SK-N-SH (cell line): ENCODE measurements around the gene COLQ. TPM values are rescaled to one million over a fixed set of nuclear protein-coding genes. Genes with fewer than 3 reads are reported as not detected.
A peak's percentile ranks its signal among the peaks of the same experiment; 100 is the strongest.

Experiments
- CTCF ChIA-PET: fragments of 300-600, 350-600 bp; formaldehyde crosslinking; extraction: SDS; loops from one replicate; lab custom pipeline; 2021; lab: Yijun Ruan, JAX
- POLR2A ChIA-PET: fragments of 350-600 bp; sonication (Branson Sonifier 250); formaldehyde crosslinking; extraction: SDS; loops from one replicate; lab custom pipeline; 2020; ENCODE audit warnings: antibody characterized with exemption, inconsistent platforms; lab: Yijun Ruan, JAX
- DNase-seq: peaks from one replicate; pipeline ENCODE4 v3.0.0; 2012
- H2AFZ ChIP-seq: fragments of 200-600 bp; sonication (generic); 2 replicates; pipeline ENCODE4 v1.8.1; 2016; ENCODE audit warnings: antibody characterized with exemption, mild to moderate bottlenecking, low read depth
- H3F3A ChIP-seq: fragments of 200-600 bp; sonication (generic); replicated peaks from 2 replicates; pipeline ENCODE3; 2016; ENCODE audit warnings: antibody characterized with exemption, mild to moderate bottlenecking; ENCODE audit not compliant: insufficient read depth
- H3K27ac ChIP-seq, 2 experiments: fragments of 200-500 bp in 1 of 2; fragments of 200-600 bp in 1 of 2; sonication (Bioruptor generic) in 1 of 2; sonication (generic), shearing (Covaris generic) in 1 of 2; 2 replicates each; pipeline versions ENCODE4 v1.5.1 to v1.6.1; 2014 to 2016; ENCODE audit warnings: low read depth in 2 of 2, inconsistent platforms in 1 of 2, low read length in 1 of 2, mild to moderate bottlenecking in 1 of 2, mixed read lengths in 1 of 2
- H3K27me3 ChIP-seq: fragments of 200-600 bp; sonication (generic), shearing (Covaris generic); 2 replicates; pipeline ENCODE4 v1.6.1; 2016; ENCODE audit warnings: mixed run types; ENCODE audit not compliant: insufficient read depth
- H3K36me3 ChIP-seq, 2 experiments: fragments of 200-500 bp in 1 of 2; fragments of 200-600 bp in 1 of 2; sonication (Bioruptor generic) in 1 of 2; sonication (generic) in 1 of 2; replicated peaks in 1 of 2; 2 replicates each; pipeline versions ENCODE3 to v1.5.1; 2014 to 2016; ENCODE audit warnings: low read length in 1 of 2, mild to moderate bottlenecking in 1 of 2; ENCODE audit not compliant: insufficient read depth in 2 of 2, control insufficient read depth in 1 of 2
- H3K4me1 ChIP-seq, 2 experiments: fragments of 200-500 bp in 1 of 2; fragments of 200-600 bp in 1 of 2; sonication (Bioruptor generic) in 1 of 2; sonication (generic), shearing (Covaris generic) in 1 of 2; 2 replicates each; pipeline versions ENCODE4 v1.5.1 to v1.6.1; 2014 to 2016; ENCODE audit warnings: low read depth in 1 of 2, low read length in 1 of 2, mixed run types in 1 of 2; ENCODE audit not compliant: insufficient read depth in 2 of 2, control insufficient read depth in 1 of 2
- H3K4me2 ChIP-seq: fragments of 200-600 bp; sonication (generic), shearing (Covaris generic); 2 replicates; pipeline ENCODE4 v1.6.1; 2017; ENCODE audit warnings: mixed run types
- H3K4me3 ChIP-seq, 2 experiments: fragments of 200-500 bp in 1 of 2; fragments of 200-600 bp in 1 of 2; sonication (Bioruptor generic) in 1 of 2; sonication (generic), shearing (Covaris generic) in 1 of 2; 2 replicates each; pipeline versions ENCODE4 v1.5.1 to v1.8.1; 2014 to 2016; ENCODE audit warnings: low read depth in 2 of 2, inconsistent platforms in 1 of 2, low read length in 1 of 2, mild to moderate bottlenecking in 1 of 2, mixed read lengths in 1 of 2, moderate library complexity in 1 of 2
- H3K79me2 ChIP-seq: fragments of 200-600 bp; sonication (generic); 2 replicates; pipeline ENCODE4 v1.8.1; 2017; ENCODE audit warnings: mild to moderate bottlenecking; ENCODE audit not compliant: insufficient read depth
- H3K9ac ChIP-seq: fragments of 200-600 bp; sonication (generic); 2 replicates; pipeline ENCODE4 v1.6.1; 2017; ENCODE audit warnings: mixed run types
- H3K9me2 ChIP-seq: fragments of 200-600 bp; sonication (generic); 2 replicates; pipeline ENCODE4 v1.6.1; 2017; ENCODE audit warnings: mixed run types
- H3K9me3 ChIP-seq: fragments of 200-600 bp; sonication (generic); 2 replicates; pipeline ENCODE4 v1.6.1; 2017; ENCODE audit warnings: mixed run types, mild to moderate bottlenecking, moderate library complexity
- H4K20me1 ChIP-seq: fragments of 200-600 bp; sonication (generic); 2 replicates; pipeline ENCODE4 v1.6.1; 2017; ENCODE audit warnings: mild to moderate bottlenecking, mixed run types; ENCODE audit not compliant: insufficient read depth
- ELF1 ChIP-seq: IDR thresholded peaks from 2 replicates; pipeline ENCODE4 v1.4.0; 2012
- EP300 ChIP-seq, 2 experiments: IDR thresholded peaks; 2 replicates each; pipeline versions ENCODE4 v1.4.0 to v1.6.1; 2012; ENCODE audit warnings: borderline replicate concordance in 1 of 2, low read depth in 1 of 2, low read length in 1 of 2
- GATA2 ChIP-seq: sonication (generic); formaldehyde crosslinking; IDR thresholded peaks from 2 replicates; pipeline ENCODE4 v1.5.0; 2020; ENCODE audit warnings: mild to moderate bottlenecking, missing genetic modification reagents
- NRF1 ChIP-seq: IDR thresholded peaks from 2 replicates; pipeline ENCODE4 v1.6.1; 2012; ENCODE audit warnings: low read depth, mild to moderate bottlenecking, low read length
- POLR2AphosphoS5 ChIP-seq: IDR thresholded peaks from 2 replicates; pipeline ENCODE4 v1.6.1; 2012; ENCODE audit warnings: low read depth, low read length
- RCOR1 ChIP-seq: fragments of 150-350 bp; IDR thresholded peaks from 2 replicates; pipeline ENCODE4 v1.6.1; 2017; ENCODE audit warnings: antibody characterized with exemption, low read length
- SMC3 ChIP-seq: IDR thresholded peaks from 2 replicates; pipeline ENCODE4 v1.6.1; 2012; ENCODE audit warnings: low read depth, low read length, improper control_type of control experiment
- YY1 ChIP-seq: IDR thresholded peaks from 2 replicates; pipeline ENCODE4 v1.4.0; 2012; ENCODE audit warnings: low read depth, mild to moderate bottlenecking
- WGBS: methylation state at CpG from one replicate; pipeline ENCODE4 v1.1.6; 2017; ENCODE audit warnings: low lambda C conversion rate; 5-methylcytosine and 5-hydroxymethylcytosine counted together
- polyA plus RNA-seq, 3 experiments: library from polyadenylated mRNA; depleted of rRNA; stranded (reverse); fragments of >200 nt; gene quantifications; 2 replicates each; pipeline ENCODE4 v1.2.3, GENCODE V29; 2012
- TF ChIP-seq, protein P1 (sequence below): fragments of 200-600 bp; sonication (generic); IDR thresholded peaks from 2 replicates; pipeline ENCODE4 v1.6.1; 2017; ENCODE audit warnings: antibody characterized with exemption, mild to moderate bottlenecking, moderate library complexity
- TF ChIP-seq, protein P2 (sequence below): IDR thresholded peaks from 2 replicates; pipeline ENCODE4 v1.4.0; 2012; ENCODE audit warnings: low read depth, borderline replicate concordance
- TF ChIP-seq, protein P3 (sequence below): fragments of 150-350 bp; IDR thresholded peaks from 2 replicates; pipeline ENCODE4 v1.6.1; 2016; ENCODE audit warnings: mild to moderate bottlenecking, low read depth, low read length

The COLQ gene
- polyA plus RNA-seq, 1 of the 3 experiments (the other 2 are of a cell fraction) = 1.5 TPM

DNA sequence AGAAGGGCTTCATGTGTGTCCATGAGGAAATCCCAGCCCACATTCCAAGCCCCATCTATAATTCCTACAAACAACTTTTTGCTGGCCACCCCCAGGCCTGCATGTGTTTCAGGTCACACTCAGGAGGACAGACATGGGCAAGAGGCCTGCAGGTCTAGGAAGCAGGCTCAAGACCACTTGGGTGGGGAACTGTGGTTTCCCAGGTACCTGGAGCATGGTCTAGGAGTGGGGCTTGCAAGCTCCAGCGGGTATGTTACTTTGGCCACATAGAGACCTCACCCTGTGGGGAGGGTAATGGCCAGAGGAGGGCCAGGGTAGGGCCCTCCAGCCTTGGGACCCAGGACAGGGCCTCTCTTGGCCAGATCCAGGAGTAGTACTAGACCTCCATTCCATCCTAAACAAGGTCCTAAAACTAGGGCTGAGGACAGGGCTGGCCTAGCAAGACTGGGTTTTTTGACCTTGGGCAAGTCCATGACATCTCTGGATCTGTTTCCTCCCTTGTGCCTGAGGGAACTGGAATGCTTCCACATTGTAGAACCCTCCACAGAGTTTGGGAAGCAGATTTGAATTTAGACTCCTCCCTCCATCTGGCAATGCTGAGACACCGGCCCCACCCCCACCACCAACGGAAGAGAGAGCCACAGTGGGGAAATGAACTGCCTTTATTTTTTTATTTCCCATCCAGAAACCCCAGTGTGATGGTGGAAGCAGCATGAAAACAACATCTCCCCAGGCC, 71.8 kb downstream of the COLQ start:
- no peaks in the 10 kb centered on the region for H4K20me1 ChIP-seq
- no peaks in the 10 kb centered on the region for H3F3A ChIP-seq
- no peak overlapping the region for H3K9ac ChIP-seq
- no peaks in the 10 kb centered on the region for H3K9me2 ChIP-seq
- H3K36me3 ChIP-seq = no peaks in the 10 kb centered on the region
- H3K9me3 ChIP-seq = no peaks in the 10 kb centered on the region
- no peaks in the 10 kb centered on the region for H3K27me3 ChIP-seq
- no peak overlapping the region for H3K4me2 ChIP-seq
- H3K4me3 ChIP-seq = no peak overlapping the region
- no peak for DNase-seq
- no peak overlapping the region for H2AFZ ChIP-seq
- POLR2A ChIA-PET = no interaction called here
- H3K27ac ChIP-seq = no peak overlapping the region
- TF ChIP-seq YY1 = no peak
- TF ChIP-seq, protein P1, sequence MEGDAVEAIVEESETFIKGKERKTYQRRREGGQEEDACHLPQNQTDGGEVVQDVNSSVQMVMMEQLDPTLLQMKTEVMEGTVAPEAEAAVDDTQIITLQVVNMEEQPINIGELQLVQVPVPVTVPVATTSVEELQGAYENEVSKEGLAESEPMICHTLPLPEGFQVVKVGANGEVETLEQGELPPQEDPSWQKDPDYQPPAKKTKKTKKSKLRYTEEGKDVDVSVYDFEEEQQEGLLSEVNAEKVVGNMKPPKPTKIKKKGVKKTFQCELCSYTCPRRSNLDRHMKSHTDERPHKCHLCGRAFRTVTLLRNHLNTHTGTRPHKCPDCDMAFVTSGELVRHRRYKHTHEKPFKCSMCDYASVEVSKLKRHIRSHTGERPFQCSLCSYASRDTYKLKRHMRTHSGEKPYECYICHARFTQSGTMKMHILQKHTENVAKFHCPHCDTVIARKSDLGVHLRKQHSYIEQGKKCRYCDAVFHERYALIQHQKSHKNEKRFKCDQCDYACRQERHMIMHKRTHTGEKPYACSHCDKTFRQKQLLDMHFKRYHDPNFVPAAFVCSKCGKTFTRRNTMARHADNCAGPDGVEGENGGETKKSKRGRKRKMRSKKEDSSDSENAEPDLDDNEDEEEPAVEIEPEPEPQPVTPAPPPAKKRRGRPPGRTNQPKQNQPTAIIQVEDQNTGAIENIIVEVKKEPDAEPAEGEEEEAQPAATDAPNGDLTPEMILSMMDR = no peak
- TF ChIP-seq, all 33 proteins: peak for 0
- Histone ChIP-seq H3K4me1 (no peaks in the 10 kb centered on the region), H3K79me2 (no peaks in the 10 kb centered on the region)
- CTCF ChIA-PET = no interaction called here
- 92% methylated on average over 3 of the region's 3 CpGs for WGBS

DNA sequence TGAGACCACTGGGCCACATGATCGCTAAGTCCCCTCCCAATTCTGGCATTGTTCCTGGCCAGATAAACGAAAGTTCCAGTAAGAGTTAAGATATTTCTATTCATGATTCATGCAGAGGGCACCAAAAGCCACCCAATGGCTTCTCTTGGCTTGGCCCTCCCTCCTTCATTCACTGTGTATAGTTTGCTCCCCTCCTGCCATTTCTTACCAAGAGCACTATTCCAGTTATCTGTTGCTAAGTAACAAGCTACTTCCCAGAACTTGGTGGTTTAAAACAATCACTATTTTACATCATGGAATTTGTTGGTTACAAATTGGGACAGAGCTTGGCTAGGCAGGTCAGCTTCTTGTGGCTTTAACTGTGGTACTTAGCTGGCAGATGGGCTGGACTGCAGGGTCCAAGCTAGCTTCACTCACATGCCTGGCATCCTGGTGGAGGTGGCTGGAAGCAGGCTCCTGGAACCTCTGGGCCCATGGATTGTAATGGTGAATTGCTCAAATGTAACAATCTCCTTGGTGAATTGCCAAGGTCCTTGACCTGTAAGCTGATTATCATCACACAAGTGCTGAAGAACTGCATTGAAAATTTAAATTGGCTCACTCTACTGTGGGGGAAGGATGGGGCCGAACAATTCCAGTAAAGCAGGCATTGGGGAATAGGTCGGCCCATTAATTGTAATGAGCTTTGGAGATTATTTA, 77.5 kb downstream of the COLQ start:
- Histone ChIP-seq H3K9me2 (no peaks in the 10 kb centered on the region), H3K4me3 (no peak overlapping the region), H4K20me1 (no peaks in the 10 kb centered on the region), H3K4me1 (no peaks in the 10 kb centered on the region; a peak in 1 of 4 replicates), H2AFZ (no peak overlapping the region), H3K36me3 (peaks cover 30 to 43% of the 10 kb centered on the region in 2 experiments), H3K27ac (no peak overlapping the region), H3F3A (peaks cover 6% of the 10 kb centered on the region), H3K9ac (no peak overlapping the region), H3K4me2 (no peak overlapping the region), H3K79me2 (no peaks in the 10 kb centered on the region), H3K27me3 (no peaks in the 10 kb centered on the region), H3K9me3 (no peaks in the 10 kb centered on the region)
- WGBS = 76% methylated on average over 4 of the region's 4 CpGs
- no peak for DNase-seq
- POLR2A ChIA-PET = no interaction called here
- TF ChIP-seq RCOR1 (no peak), EP300 (IDR thresholded peaks at IDR 0.05; ENCODE audit: borderline replicate concordance in 1 of 2, low read depth in 1 of 2, low read length in 1 of 2) (no peak), NRF1 (no peak), POLR2AphosphoS5 (0 out of 2 replicates have a peak, but pooled peaks have one; percentile 10), GATA2 (CRISPR knock-in tag) (no peak), SMC3 (no peak), ELF1 (no peak)
- TF ChIP-seq, protein P2, sequence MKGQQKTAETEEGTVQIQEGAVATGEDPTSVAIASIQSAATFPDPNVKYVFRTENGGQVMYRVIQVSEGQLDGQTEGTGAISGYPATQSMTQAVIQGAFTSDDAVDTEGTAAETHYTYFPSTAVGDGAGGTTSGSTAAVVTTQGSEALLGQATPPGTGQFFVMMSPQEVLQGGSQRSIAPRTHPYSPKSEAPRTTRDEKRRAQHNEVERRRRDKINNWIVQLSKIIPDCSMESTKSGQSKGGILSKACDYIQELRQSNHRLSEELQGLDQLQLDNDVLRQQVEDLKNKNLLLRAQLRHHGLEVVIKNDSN = peak; percentile 15; the same call in 1 of the 2 replicates
- TF ChIP-seq, protein P3, sequence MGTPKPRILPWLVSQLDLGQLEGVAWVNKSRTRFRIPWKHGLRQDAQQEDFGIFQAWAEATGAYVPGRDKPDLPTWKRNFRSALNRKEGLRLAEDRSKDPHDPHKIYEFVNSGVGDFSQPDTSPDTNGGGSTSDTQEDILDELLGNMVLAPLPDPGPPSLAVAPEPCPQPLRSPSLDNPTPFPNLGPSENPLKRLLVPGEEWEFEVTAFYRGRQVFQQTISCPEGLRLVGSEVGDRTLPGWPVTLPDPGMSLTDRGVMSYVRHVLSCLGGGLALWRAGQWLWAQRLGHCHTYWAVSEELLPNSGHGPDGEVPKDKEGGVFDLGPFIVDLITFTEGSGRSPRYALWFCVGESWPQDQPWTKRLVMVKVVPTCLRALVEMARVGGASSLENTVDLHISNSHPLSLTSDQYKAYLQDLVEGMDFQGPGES = no peak
- CTCF ChIA-PET = interaction anchor here (1.0 to 2.0 kb wide), 4 partner anchors 14 to 176 kb away, joined by 5 to 6 read pairs (median 5); no protein-coding TSS in a partner anchor
